H9 (cell line): Measurements from ENCODE around the gene NRIP3. TPM values are rescaled to one million over a fixed set of nuclear protein-coding genes. Genes with fewer than 3 reads are reported as not detected.

Experiments
- DNase-seq: peaks from one replicate; pipeline ENCODE4 v3.0.0-alpha.2; 2017
- H2AFZ ChIP-seq: one replicate; pipeline ENCODE4 v1.6.1; 2013; ENCODE audit warnings: mild to moderate bottlenecking, low read length, control low read depth, moderate library complexity
- H2AK5ac ChIP-seq: 2 replicates; pipeline ENCODE4 v1.6.1; 2013; ENCODE audit warnings: low read length, control low read depth, mixed read lengths; ENCODE audit not compliant: insufficient read length
- H2BK120ac ChIP-seq: one replicate; pipeline ENCODE4 v1.6.1; 2013; ENCODE audit warnings: low read depth, mild to moderate bottlenecking, low read length, control low read depth, inconsistent platforms; ENCODE audit not compliant: poor library complexity, severe bottlenecking
- H2BK12ac ChIP-seq: 2 replicates; pipeline ENCODE4 v1.6.1; 2013; ENCODE audit warnings: low read length, control low read depth, mixed read lengths, low read depth; ENCODE audit not compliant: insufficient read length
- H2BK15ac ChIP-seq: 2 replicates; pipeline ENCODE4 v1.6.1; 2013; ENCODE audit warnings: low read depth, low read length, control low read depth
- H2BK20ac ChIP-seq: one replicate; pipeline ENCODE4 v1.6.1; 2013; ENCODE audit warnings: low read depth, mild to moderate bottlenecking, low read length, control low read depth, inconsistent platforms; ENCODE audit not compliant: poor library complexity, severe bottlenecking
- H2BK5ac ChIP-seq: 2 replicates; pipeline ENCODE4 v1.6.1; 2013; ENCODE audit warnings: low read length, control low read depth, mixed read lengths; ENCODE audit not compliant: insufficient read length
- H3K14ac ChIP-seq: 2 replicates; pipeline ENCODE4 v1.6.1; 2013; ENCODE audit warnings: low read length, control low read depth; ENCODE audit not compliant: insufficient read depth
- H3K18ac ChIP-seq: 2 replicates; pipeline ENCODE4 v1.6.1; 2013; ENCODE audit warnings: low read depth, mild to moderate bottlenecking, mixed read lengths, low read length, control low read depth; ENCODE audit not compliant: insufficient read length
- H3K23ac ChIP-seq: 2 replicates; pipeline ENCODE4 v1.6.1; 2013; ENCODE audit warnings: low read length, control low read depth, mixed read lengths, low read depth; ENCODE audit not compliant: insufficient read length
- H3K23me2 ChIP-seq: 2 replicates; pipeline ENCODE4 v1.6.1; 2013; ENCODE audit warnings: low read depth, mild to moderate bottlenecking, mixed read lengths, low read length, control low read depth; ENCODE audit not compliant: insufficient read length, poor library complexity, severe bottlenecking
- H3K27ac ChIP-seq: 2 replicates; pipeline ENCODE4 v1.5.1; 2013; ENCODE audit warnings: low read length, control low read depth, mixed read lengths, low read depth; ENCODE audit not compliant: insufficient read length
- H3K27me3 ChIP-seq: 2 replicates; pipeline ENCODE4 v1.6.1; 2013; ENCODE audit warnings: low read length, control low read depth, inconsistent platforms; ENCODE audit not compliant: insufficient read depth
- H3K4ac ChIP-seq: 2 replicates; pipeline ENCODE4 v1.6.1; 2013; ENCODE audit warnings: low read depth, mild to moderate bottlenecking, control low read depth, inconsistent platforms, low read length, moderate library complexity
- H3K4me1 ChIP-seq: 2 replicates; pipeline ENCODE4 v1.6.1; 2013; ENCODE audit warnings: low read length, control low read depth, inconsistent platforms; ENCODE audit not compliant: insufficient read depth
- H3K4me2 ChIP-seq: 2 replicates; pipeline ENCODE4 v1.6.1; 2013; ENCODE audit warnings: low read length, control low read depth, mixed read lengths; ENCODE audit not compliant: insufficient read length, insufficient read depth
- H3K56ac ChIP-seq: 2 replicates; pipeline ENCODE4 v1.6.1; 2013; ENCODE audit warnings: low read depth, mild to moderate bottlenecking, mixed read lengths, low read length, control low read depth; ENCODE audit not compliant: insufficient read length
- H3K79me1 ChIP-seq: 2 replicates; pipeline ENCODE4 v1.6.1; 2013; ENCODE audit warnings: low read depth, mild to moderate bottlenecking, moderate library complexity, low read length, control low read depth, inconsistent platforms; ENCODE audit not compliant: insufficient read depth, poor library complexity, severe bottlenecking
- H3K79me2 ChIP-seq: 2 replicates; pipeline ENCODE4 v1.6.1; 2013; ENCODE audit warnings: low read length, control low read depth, inconsistent platforms; ENCODE audit not compliant: insufficient read depth
- H3K9ac ChIP-seq: 2 replicates; pipeline ENCODE4 v1.6.1; 2013; ENCODE audit warnings: low read length, control low read depth, mixed read lengths; ENCODE audit not compliant: insufficient read length; ENCODE audit errors: extremely low read depth
- H3K9me3 ChIP-seq: one replicate; pipeline ENCODE4 v1.6.1; 2013; ENCODE audit warnings: low read depth, low read length, inconsistent platforms; ENCODE audit not compliant: control insufficient read depth
- H3T11ph ChIP-seq: one replicate; pipeline ENCODE4 v1.6.1; 2013; ENCODE audit warnings: mild to moderate bottlenecking, low read length, control low read depth, inconsistent platforms
- H4K20me1 ChIP-seq: one replicate; pipeline ENCODE4 v1.6.1; 2013; ENCODE audit not compliant: control insufficient read depth, insufficient read length, insufficient read depth
- H4K5ac ChIP-seq: 2 replicates; pipeline ENCODE4 v1.6.1; 2013; ENCODE audit warnings: low read depth, mild to moderate bottlenecking, mixed read lengths, low read length, control low read depth; ENCODE audit not compliant: insufficient read length
- H4K8ac ChIP-seq: replicated peaks from 2 replicates; pipeline ENCODE4 v1.6.1; 2013; ENCODE audit warnings: low read length, control low read depth, mixed read lengths, low read depth; ENCODE audit not compliant: insufficient read length
- H4K91ac ChIP-seq: 2 replicates; pipeline ENCODE4 v1.6.1; 2013; ENCODE audit warnings: low read depth, mild to moderate bottlenecking, moderate library complexity, mixed read lengths, low read length, control low read depth; ENCODE audit not compliant: insufficient read length
- H3K27ac Mint-ChIP-seq, 3 experiments: 2 replicates in 2 of 3; 3 replicates in 1 of 3; pipeline ENCODE4 v1.8.0; 2020 to 2021; ENCODE audit warnings: mixed read lengths in 3 of 3, mild to moderate bottlenecking in 1 of 3, moderate library complexity in 1 of 3
- H3K27me3 Mint-ChIP-seq: 2 replicates; pipeline ENCODE4 v1.8.0; 2021; ENCODE audit warnings: low read depth, mild to moderate bottlenecking, moderate library complexity, mixed read lengths
- H3K36me3 Mint-ChIP-seq, 3 experiments: 2 replicates in 2 of 3; 3 replicates in 1 of 3; pipeline ENCODE4 v1.8.0; 2020 to 2021; ENCODE audit warnings: low read depth in 3 of 3, mixed read lengths in 3 of 3; ENCODE audit not compliant: insufficient read depth in 1 of 3
- H3K4me1 Mint-ChIP-seq, 2 experiments: 2 replicates each; pipeline ENCODE4 v1.8.0; 2020; ENCODE audit warnings: mixed read lengths in 2 of 2
- H3K4me3 Mint-ChIP-seq, 2 experiments: 2 replicates in 1 of 2; 3 replicates in 1 of 2; pipeline ENCODE4 v1.8.0; 2020 to 2021; ENCODE audit warnings: mild to moderate bottlenecking in 2 of 2, mixed read lengths in 2 of 2, moderate library complexity in 1 of 2
- H3K9me3 Mint-ChIP-seq, 2 experiments: 2 replicates in 1 of 2; 3 replicates in 1 of 2; pipeline ENCODE4 v1.8.0; 2020; ENCODE audit warnings: mild to moderate bottlenecking in 2 of 2, mixed read lengths in 2 of 2, moderate library complexity in 1 of 2
- WGBS: extraction: QIAGEN DNeasy Blood & Tissue Kit; methylation state at CpG from one replicate; pipeline ENCODE4 v1.1.7; 2013; ENCODE audit warnings: missing lambda C conversion rate, low lambda C conversion rate, mixed read lengths; ENCODE audit not compliant: insufficient read length; ENCODE audit errors: extremely low coverage; 5-methylcytosine and 5-hydroxymethylcytosine counted together
- total RNA-seq: library from RNA; stranded (reverse); gene quantifications from 2 replicates; pipeline ENCODE4 v1.2.1, GENCODE V29; 2021
- TF ChIP-seq, protein P1 (sequence below): fragments of 200-600 bp; sonication (generic); conservative IDR thresholded peaks from 3 replicates; pipeline ENCODE4 v1.8.0; 2021; ENCODE audit warnings: antibody characterized with exemption, mild to moderate bottlenecking

The NRIP3 gene
- total RNA-seq, 1 experiment from 2014 or later = 4.2 TPM

DNA sequence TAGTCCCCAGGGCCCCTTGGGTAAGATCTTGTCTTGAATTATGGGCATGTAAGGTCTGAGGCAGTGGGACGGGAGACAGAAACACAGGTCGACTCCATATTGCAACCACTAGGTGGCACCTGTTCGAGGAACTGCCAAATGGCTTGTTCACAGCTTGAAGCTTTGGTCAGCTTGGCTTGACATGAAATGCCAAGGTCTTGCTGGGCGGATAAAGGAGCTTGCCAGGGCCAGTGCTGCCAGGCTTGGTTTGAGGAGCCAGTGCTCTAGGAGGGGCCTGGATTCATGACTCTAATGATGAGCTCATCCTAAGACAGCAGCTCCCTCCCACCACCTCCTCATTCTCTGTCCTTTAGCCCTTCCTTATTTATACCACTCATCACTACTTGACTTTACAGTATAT lies 11.9 kb upstream of the NRIP3 start:
- Histone ChIP-seq H2BK12ac (no peak overlapping the region), H4K8ac (no peak overlapping the region), H3K9ac (no peak overlapping the region), H3K56ac (no peak overlapping the region), H3K23me2 (no peaks in the 10 kb centered on the region), H3K14ac (no peak overlapping the region), H3K4me1 (no peaks in the 10 kb centered on the region), H3K27ac (no peak overlapping the region), H2AK5ac (no peak overlapping the region), H4K5ac (no peak overlapping the region), H3K79me2 (no peaks in the 10 kb centered on the region), H3T11ph (no peak overlapping the region), H2BK15ac (no peak overlapping the region), H3K23ac (no peak overlapping the region), H4K91ac (no peak overlapping the region), H3K4me2 (no peak overlapping the region), H3K9me3 (no peaks in the 10 kb centered on the region), H2BK20ac (no peak overlapping the region), H3K79me1 (no peaks in the 10 kb centered on the region), H2AFZ (no peak overlapping the region), H3K27me3 (no peaks in the 10 kb centered on the region), H2BK120ac (no peak overlapping the region), H3K4ac (no peak overlapping the region), H4K20me1 (no peaks in the 10 kb centered on the region), H3K18ac (no peak overlapping the region), H2BK5ac (no peak overlapping the region)
- Mint-ChIP-seq H3K27ac (no peak overlapping the region), H3K36me3 (no peaks in the 10 kb centered on the region), H3K4me3 (no peak overlapping the region), H3K4me1 (peaks cover 3 to 4% of the 10 kb centered on the region in 2 experiments; a peak in 3 of 4 replicates), H3K9me3 (peaks cover 0 to 2% of the 10 kb centered on the region in 2 experiments; a peak in 1 of 5 replicates), H3K27me3 (peaks cover 10% of the 10 kb centered on the region; the same call in 1 of the 2 replicates)
- no CpG with 5 or more reads among the region's 4 CpGs for WGBS
- TF ChIP-seq, protein P1, sequence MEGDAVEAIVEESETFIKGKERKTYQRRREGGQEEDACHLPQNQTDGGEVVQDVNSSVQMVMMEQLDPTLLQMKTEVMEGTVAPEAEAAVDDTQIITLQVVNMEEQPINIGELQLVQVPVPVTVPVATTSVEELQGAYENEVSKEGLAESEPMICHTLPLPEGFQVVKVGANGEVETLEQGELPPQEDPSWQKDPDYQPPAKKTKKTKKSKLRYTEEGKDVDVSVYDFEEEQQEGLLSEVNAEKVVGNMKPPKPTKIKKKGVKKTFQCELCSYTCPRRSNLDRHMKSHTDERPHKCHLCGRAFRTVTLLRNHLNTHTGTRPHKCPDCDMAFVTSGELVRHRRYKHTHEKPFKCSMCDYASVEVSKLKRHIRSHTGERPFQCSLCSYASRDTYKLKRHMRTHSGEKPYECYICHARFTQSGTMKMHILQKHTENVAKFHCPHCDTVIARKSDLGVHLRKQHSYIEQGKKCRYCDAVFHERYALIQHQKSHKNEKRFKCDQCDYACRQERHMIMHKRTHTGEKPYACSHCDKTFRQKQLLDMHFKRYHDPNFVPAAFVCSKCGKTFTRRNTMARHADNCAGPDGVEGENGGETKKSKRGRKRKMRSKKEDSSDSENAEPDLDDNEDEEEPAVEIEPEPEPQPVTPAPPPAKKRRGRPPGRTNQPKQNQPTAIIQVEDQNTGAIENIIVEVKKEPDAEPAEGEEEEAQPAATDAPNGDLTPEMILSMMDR = peak; percentile 87
- peak; percentile 82 for DNase-seq
